ENCODE measurements around the gene NDUFA8. TPM values are rescaled to one million over a fixed set of nuclear protein-coding genes. Genes with fewer than 3 reads are reported as not detected.

Gene NDUFA8
- total RNA-seq, 1 experiment from 2014 or later, result 60.7 TPM

DNA sequence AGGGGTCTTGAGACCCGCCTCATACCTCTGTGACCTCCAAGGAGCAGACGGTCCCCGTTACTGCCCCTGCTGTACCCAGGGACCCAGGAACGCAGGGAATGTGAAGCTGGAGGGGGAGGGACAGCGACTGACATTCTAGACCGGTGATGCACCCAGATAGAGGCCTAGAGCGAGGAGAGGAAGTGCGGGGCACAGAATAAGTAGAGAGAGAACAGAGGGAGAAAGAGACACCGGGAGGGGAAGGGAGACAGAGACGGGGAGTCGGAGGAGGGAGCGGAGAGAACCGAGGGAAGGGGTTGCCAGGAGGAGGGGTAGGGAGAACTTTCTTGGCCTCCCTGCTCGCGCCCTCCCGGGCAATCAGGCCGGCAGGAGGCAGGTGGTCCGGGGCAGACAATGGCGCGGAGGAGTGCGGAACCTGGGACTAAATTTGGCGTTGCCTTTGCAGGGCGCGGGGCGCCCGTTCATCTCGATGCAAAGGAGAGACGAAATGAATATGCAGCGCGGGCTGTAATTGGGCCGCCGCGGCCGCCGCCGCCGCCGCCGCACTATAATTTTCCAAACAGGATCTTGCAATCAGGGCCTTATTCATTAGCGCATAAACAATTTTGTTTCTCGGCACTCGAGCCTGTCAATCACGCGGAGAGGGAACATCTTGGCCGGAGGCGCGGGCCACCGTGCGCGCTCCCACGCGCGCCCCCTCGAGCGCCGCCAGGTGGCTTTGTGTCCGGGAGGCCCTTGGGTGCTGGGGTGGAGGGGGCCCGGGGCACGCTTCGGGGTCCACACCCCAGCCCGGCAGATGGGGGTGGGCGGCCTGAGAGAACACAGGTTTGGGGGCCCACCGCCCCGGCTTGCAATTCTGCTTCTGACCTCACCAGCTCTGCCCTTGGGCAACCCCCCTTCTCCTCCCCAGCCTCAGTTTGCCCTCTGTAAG lies 33.0 kb downstream of the NDUFA8 start:
- H3K9me3 ChIP-seq (ENCODE audit: control insufficient read depth, low read depth, low read length), result no peaks in the 10 kb centered on the region
- Mint-ChIP-seq H3K27me3 (ENCODE audit: low read depth) (peaks cover 53% of the 10 kb centered on the region), H3K36me3 (ENCODE audit: insufficient read depth in 1 of 3, low read depth in 3 of 3) (no peaks in the 10 kb centered on the region), H3K27ac (no peak overlapping the region), H3K4me3 (peak overlapping the region; percentile 67 to 84), H3K9me3 (no peaks in the 10 kb centered on the region), H3K4me1 (peaks cover 28 to 33% of the 10 kb centered on the region in 2 experiments)
- DNase-seq, result peak; percentile 71
- no peak overlapping the region for H2AK5ac ChIP-seq (ENCODE audit: insufficient read length, low read length)
- no CpG with 5 or more reads among the region's 64 CpGs for WGBS (ENCODE audit: extremely low coverage, insufficient read length, low lambda C conversion rate)
- H3K56ac ChIP-seq (ENCODE audit: insufficient read length, low read depth, low read length), result no peak overlapping the region
- no peak overlapping the region for H4K5ac ChIP-seq (ENCODE audit: insufficient read length, low read depth, low read length)
- no peak overlapping the region for H2BK15ac ChIP-seq (ENCODE audit: low read depth, low read length)
- H2BK20ac ChIP-seq (ENCODE audit: low read depth, low read length, poor library complexity, severe bottlenecking), result no peak overlapping the region
- no peak overlapping the region for H3K4ac ChIP-seq (ENCODE audit: low read depth, low read length)
- peak overlapping the region; percentile 66 for H3K4me2 ChIP-seq (ENCODE audit: insufficient read depth, insufficient read length, low read length)
- peak overlapping the region; percentile 15 for H3K18ac ChIP-seq (ENCODE audit: insufficient read length, low read depth, low read length)
- peaks cover 2% of the 10 kb centered on the region; the same call in 1 of the 2 replicates for H3K4me1 ChIP-seq (ENCODE audit: insufficient read depth, low read length)
- no peak overlapping the region for H4K91ac ChIP-seq (ENCODE audit: insufficient read length, low read depth, low read length)
- H2BK120ac ChIP-seq (ENCODE audit: low read depth, low read length, poor library complexity, severe bottlenecking), result no peak overlapping the region
- H3K23me2 ChIP-seq (ENCODE audit: insufficient read length, low read depth, low read length, poor library complexity, severe bottlenecking), result peaks cover 9% of the 10 kb centered on the region
- H4K8ac ChIP-seq (replicated peaks; ENCODE audit: insufficient read length, low read depth, low read length), result no peak overlapping the region
- H3K9ac ChIP-seq (ENCODE audit: extremely low read depth, insufficient read length, low read length), result no peak overlapping the region
- H3K14ac ChIP-seq (ENCODE audit: insufficient read depth, low read length), result no peak overlapping the region
- H4K20me1 ChIP-seq (ENCODE audit: control insufficient read depth, insufficient read depth, insufficient read length), result no peaks in the 10 kb centered on the region
- peaks cover 3% of the 10 kb centered on the region; the same call in 1 of the 2 replicates for H3K27me3 ChIP-seq (ENCODE audit: insufficient read depth, low read length)
- H2AFZ ChIP-seq (ENCODE audit: low read length), result no peak overlapping the region
- no peaks in the 10 kb centered on the region for H3K79me2 ChIP-seq (ENCODE audit: insufficient read depth, low read length)
- no peak overlapping the region for H3T11ph ChIP-seq (ENCODE audit: low read length)
- no peaks in the 10 kb centered on the region for H3K79me1 ChIP-seq (ENCODE audit: insufficient read depth, low read depth, low read length, poor library complexity, severe bottlenecking)
- no peak overlapping the region for H2BK5ac ChIP-seq (ENCODE audit: insufficient read length, low read length)
- no peak overlapping the region for H3K27ac ChIP-seq (ENCODE audit: insufficient read length, low read depth, low read length)
- H3K23ac ChIP-seq (ENCODE audit: insufficient read length, low read depth, low read length), result no peak overlapping the region
- no peak overlapping the region for H2BK12ac ChIP-seq (ENCODE audit: insufficient read length, low read depth, low read length)
- TF ChIP-seq, protein P1, sequence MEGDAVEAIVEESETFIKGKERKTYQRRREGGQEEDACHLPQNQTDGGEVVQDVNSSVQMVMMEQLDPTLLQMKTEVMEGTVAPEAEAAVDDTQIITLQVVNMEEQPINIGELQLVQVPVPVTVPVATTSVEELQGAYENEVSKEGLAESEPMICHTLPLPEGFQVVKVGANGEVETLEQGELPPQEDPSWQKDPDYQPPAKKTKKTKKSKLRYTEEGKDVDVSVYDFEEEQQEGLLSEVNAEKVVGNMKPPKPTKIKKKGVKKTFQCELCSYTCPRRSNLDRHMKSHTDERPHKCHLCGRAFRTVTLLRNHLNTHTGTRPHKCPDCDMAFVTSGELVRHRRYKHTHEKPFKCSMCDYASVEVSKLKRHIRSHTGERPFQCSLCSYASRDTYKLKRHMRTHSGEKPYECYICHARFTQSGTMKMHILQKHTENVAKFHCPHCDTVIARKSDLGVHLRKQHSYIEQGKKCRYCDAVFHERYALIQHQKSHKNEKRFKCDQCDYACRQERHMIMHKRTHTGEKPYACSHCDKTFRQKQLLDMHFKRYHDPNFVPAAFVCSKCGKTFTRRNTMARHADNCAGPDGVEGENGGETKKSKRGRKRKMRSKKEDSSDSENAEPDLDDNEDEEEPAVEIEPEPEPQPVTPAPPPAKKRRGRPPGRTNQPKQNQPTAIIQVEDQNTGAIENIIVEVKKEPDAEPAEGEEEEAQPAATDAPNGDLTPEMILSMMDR (conservative IDR thresholded peaks at IDR 0.05), result peak; percentile 29; the same call in 1 of the 3 replicates

Data from H9 (cell line).